Ovary (tissue), 3 donors: ENCODE data around the gene EPHA2.

Source experiments
- CTCF ChIP-seq, 3 donors: fragments of 450-650 bp in 2 of 3; fragments of 200-600 bp in 1 of 3; IDR thresholded peaks; one replicate each; pipeline versions ENCODE4 v1.5.1 to v1.8.0; 2016 to 2022; ENCODE audit warnings: antibody characterized with exemption in 3 of 3, mild to moderate bottlenecking in 1 of 3
- POLR2A ChIP-seq: fragments of 450-650 bp; IDR thresholded peaks from one replicate; pipeline ENCODE4 v1.6.1; 2017; ENCODE audit warnings: antibody characterized with exemption, mild to moderate bottlenecking, moderate library complexity
- donor health status: DM: no; HTN: no; CAD: no.

DNA sequence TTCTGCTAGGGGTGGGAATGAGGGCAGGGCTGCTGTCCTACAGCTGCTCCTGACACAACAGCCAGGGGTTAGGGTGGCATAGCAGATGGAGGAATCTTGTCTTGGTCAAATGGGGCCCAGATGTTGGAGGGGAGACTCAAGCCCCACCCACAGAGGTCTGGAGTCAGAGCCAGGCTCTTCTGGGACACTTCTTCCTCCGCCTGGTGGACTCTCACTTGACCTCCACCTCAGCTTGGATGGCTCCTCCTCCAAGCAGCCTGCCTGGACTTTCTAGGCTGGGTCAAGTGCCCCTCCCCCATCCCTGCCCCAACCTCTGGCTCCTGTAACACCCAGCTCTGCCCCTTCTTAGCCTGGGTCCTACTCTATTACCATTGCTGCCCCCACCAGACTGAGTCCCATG, 35.5 kb downstream of the EPHA2 start:
- TF ChIP-seq CTCF (IDR thresholded peaks at IDR 0.05), result no peak
- no peak for TF ChIP-seq POLR2A
